ENCODE measurements around the gene ARHGAP6.

DNA sequence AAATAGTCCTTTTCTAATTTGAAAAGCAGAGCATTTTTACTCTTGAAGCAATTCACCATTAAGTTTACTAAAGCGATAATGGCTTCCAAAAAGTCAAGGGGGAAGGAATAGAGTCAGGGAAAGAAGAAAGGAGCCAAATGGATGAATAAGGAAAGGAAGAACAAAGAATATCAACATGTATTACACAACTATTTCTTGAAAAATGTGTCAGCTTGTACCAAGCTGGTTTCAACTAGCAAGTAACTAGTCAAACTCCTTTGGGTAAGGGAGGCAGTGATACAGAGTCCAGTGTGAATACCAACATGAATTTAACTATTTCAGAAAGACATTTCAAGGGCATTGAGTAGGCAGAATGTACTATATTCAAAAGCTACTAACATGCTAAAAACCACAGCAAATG, 112.1 kb downstream of the ARHGAP6 start:
- TF ChIP-seq CTCF (IDR thresholded peaks at IDR 0.05) (no peak), EP300 (IDR thresholded peaks at IDR 0.05) (no peak), POLR2A (IDR thresholded peaks at IDR 0.05) (no peak)
